ENCODE data around the gene TFRC.
"Not testable (repeated sequence)": the region's sequence is repeated elsewhere in the genome, so short reads cannot be mapped to it uniquely, and the experiment has no call there.

TFRC gene

GRCh38 chr3:196081834-196082618, at the start of gene TFRC:
TSS of gene TFRC (minus strand) at chr3:196082090. CDS start at chr3:196077099, 4,991 bp downstream.
- peak; percentile 91 for DNase-seq (ENCODE audit: extremely low read depth in 1 of 2, low read depth in 1 of 2)

- DNase-seq (ENCODE audit: extremely low read depth in 1 of 2, low read depth in 1 of 2): no peak
Observed at GRCh38 chr3:196128172-196128843, 46.4 kb upstream of the TFRC start.

- no peak for DNase-seq (ENCODE audit: extremely low read depth in 1 of 2, low read depth in 1 of 2)
Observed at GRCh38 chr3:196127308-196128040, 45.6 kb upstream of the TFRC start.

- no peak for DNase-seq (ENCODE audit: extremely low read depth in 1 of 2, low read depth in 1 of 2)
Observed at GRCh38 chr3:196124608-196125007, 42.7 kb upstream of the TFRC start.

GRCh38 chr3:196122688-196123046, 40.8 kb upstream of the TFRC start:
- no peak for DNase-seq (ENCODE audit: extremely low read depth in 1 of 2, low read depth in 1 of 2)

- no peak for DNase-seq (ENCODE audit: extremely low read depth in 1 of 2, low read depth in 1 of 2)
Observed at GRCh38 chr3:196122021-196122687, 40.3 kb upstream of the TFRC start.

- DNase-seq (ENCODE audit: extremely low read depth in 1 of 2, low read depth in 1 of 2): no peak
Observed at GRCh38 chr3:196121066-196121465, 39.2 kb upstream of the TFRC start.

GRCh38 chr3:196120291-196120951, 38.5 kb upstream of the TFRC start:
- DNase-seq (ENCODE audit: extremely low read depth in 1 of 2, low read depth in 1 of 2): no peak

GRCh38 chr3:196117809-196118208, 35.9 kb upstream of the TFRC start:
- DNase-seq (ENCODE audit: extremely low read depth in 1 of 2, low read depth in 1 of 2): no peak

GRCh38 chr3:196115678-196116083, 33.8 kb upstream of the TFRC start:
- no peak for DNase-seq (ENCODE audit: extremely low read depth in 1 of 2, low read depth in 1 of 2)

GRCh38 chr3:196111939-196112386, 30.1 kb upstream of the TFRC start:
- DNase-seq (ENCODE audit: extremely low read depth in 1 of 2, low read depth in 1 of 2): no peak

- DNase-seq (ENCODE audit: extremely low read depth in 1 of 2, low read depth in 1 of 2): no peak
Observed at GRCh38 chr3:196108075-196108743, 26.3 kb upstream of the TFRC start.

- not testable (repeated sequence) for DNase-seq (ENCODE audit: extremely low read depth in 1 of 2, low read depth in 1 of 2)
Observed at GRCh38 chr3:196104707-196105106, 22.8 kb upstream of the TFRC start.

- DNase-seq (ENCODE audit: extremely low read depth in 1 of 2, low read depth in 1 of 2): not testable (repeated sequence)
Observed at GRCh38 chr3:196098365-196098980, 16.6 kb upstream of the TFRC start.

- no peak for DNase-seq (ENCODE audit: extremely low read depth in 1 of 2, low read depth in 1 of 2)
Observed at GRCh38 chr3:196097373-196098154, 15.7 kb upstream of the TFRC start.

- no peak for DNase-seq (ENCODE audit: extremely low read depth in 1 of 2, low read depth in 1 of 2)
Observed at GRCh38 chr3:196096382-196096953, 14.6 kb upstream of the TFRC start.

- no peak for DNase-seq (ENCODE audit: extremely low read depth in 1 of 2, low read depth in 1 of 2)
Observed at GRCh38 chr3:196093317-196094111, 11.6 kb upstream of the TFRC start.

GRCh38 chr3:196087906-196088305, 6.0 kb upstream of the TFRC start:
- DNase-seq (ENCODE audit: extremely low read depth in 1 of 2, low read depth in 1 of 2): no peak

Measured in stimulated activated CD8-positive, alpha-beta memory T cell treated with anti-CD3 and anti-CD28 coated beads, Interleukin-7, amount 100 ng/mL, for 48 hours (primary cell).